Astrocyte (in vitro differentiated cells and primary cell): Measurements from ENCODE around the gene ITGA2B. TPM values are rescaled to one million over a fixed set of nuclear protein-coding genes. Genes with fewer than 3 reads are reported as not detected.

Source experiments
- DNase-seq: peaks from one replicate; pipeline ENCODE4 v3.0.0-alpha.2; 2010; ENCODE audit warnings: low read depth
- FAIRE-seq: peaks from 2 replicates; lab custom pipeline; 2011; peaks lifted over from hg19 to GRCh38; lab: Jason Lieb, UNC
- H2AFZ ChIP-seq: 2 replicates; pipeline ENCODE4 v1.6.0; 2012; ENCODE audit warnings: low read depth, low read length, inconsistent platforms
- H3K27ac ChIP-seq: 2 replicates; pipeline ENCODE4 v1.5.1; 2011; ENCODE audit warnings: low read depth, low read length, inconsistent platforms
- H3K27me3 ChIP-seq: 2 replicates; pipeline ENCODE4 v1.6.0; 2011; ENCODE audit warnings: low read length, inconsistent platforms; ENCODE audit not compliant: insufficient read depth
- H3K36me3 ChIP-seq: 2 replicates; pipeline ENCODE4 v1.5.1; 2011; ENCODE audit warnings: low read length, inconsistent platforms; ENCODE audit not compliant: insufficient read depth
- H3K4me1 ChIP-seq: 2 replicates; pipeline ENCODE4 v1.5.1; 2011; ENCODE audit warnings: low read length, inconsistent platforms; ENCODE audit not compliant: insufficient read depth
- H3K4me2 ChIP-seq: 2 replicates; pipeline ENCODE4 v1.6.0; 2012; ENCODE audit warnings: low read length, inconsistent platforms
- H3K4me3 ChIP-seq: 2 replicates; pipeline ENCODE4 v1.5.1; 2011; ENCODE audit warnings: low read depth, mild to moderate bottlenecking, low read length, inconsistent platforms; ENCODE audit not compliant: insufficient read depth
- H3K79me2 ChIP-seq: 2 replicates; pipeline ENCODE4 v1.6.0; 2012; ENCODE audit warnings: mild to moderate bottlenecking, low read length, inconsistent platforms; ENCODE audit not compliant: insufficient read depth
- H3K9ac ChIP-seq: 2 replicates; pipeline ENCODE4 v1.6.0; 2012; ENCODE audit warnings: mild to moderate bottlenecking, low read length, inconsistent platforms
- H3K9me3 ChIP-seq: 2 replicates; pipeline ENCODE4 v1.5.1; 2012; ENCODE audit warnings: low read depth, mild to moderate bottlenecking, low read length, inconsistent platforms; ENCODE audit not compliant: insufficient read depth
- H4K20me1 ChIP-seq: 2 replicates; pipeline ENCODE4 v1.6.0; 2012; ENCODE audit warnings: low read length, inconsistent platforms; ENCODE audit not compliant: insufficient read depth
- H3K27ac Mint-ChIP-seq: one replicate; pipeline ENCODE4 v1.8.0; 2021; ENCODE audit warnings: mild to moderate bottlenecking, mixed read lengths; ENCODE audit not compliant: unreplicated experiment
- H3K27me3 Mint-ChIP-seq: one replicate; pipeline ENCODE4 v1.8.0; 2021; ENCODE audit warnings: low read depth, mixed read lengths; ENCODE audit not compliant: unreplicated experiment
- H3K36me3 Mint-ChIP-seq: one replicate; pipeline ENCODE4 v1.8.0; 2021; ENCODE audit warnings: low read depth, mixed read lengths; ENCODE audit not compliant: unreplicated experiment
- H3K4me1 Mint-ChIP-seq: one replicate; pipeline ENCODE4 v1.8.0; 2021; ENCODE audit warnings: low read depth, mixed read lengths; ENCODE audit not compliant: unreplicated experiment
- H3K4me3 Mint-ChIP-seq: one replicate; pipeline ENCODE4 v1.8.0; 2021; ENCODE audit warnings: mild to moderate bottlenecking, moderate library complexity, mixed read lengths; ENCODE audit not compliant: unreplicated experiment
- H3K9me3 Mint-ChIP-seq: one replicate; pipeline ENCODE4 v1.8.0; 2021; ENCODE audit warnings: mild to moderate bottlenecking, mixed read lengths; ENCODE audit not compliant: unreplicated experiment
- EZH2 ChIP-seq: IDR thresholded peaks from 2 replicates; pipeline ENCODE4 v1.6.1; 2012; ENCODE audit warnings: mild to moderate bottlenecking, low read length, inconsistent platforms; ENCODE audit not compliant: insufficient read depth
- total RNA-seq: library from RNA; stranded (reverse); gene quantifications from 2 replicates; pipeline ENCODE4 v1.2.1, GENCODE V29; 2021
- TF ChIP-seq, protein P1 (sequence below): IDR thresholded peaks from 2 replicates; pipeline ENCODE4 v1.5.1; 2011; ENCODE audit warnings: low read depth, mild to moderate bottlenecking, inconsistent platforms, low read length, moderate library complexity; ENCODE audit not compliant: insufficient read depth

Gene ITGA2B
- total RNA-seq, 1 donor from 2014 or later = 0.68 TPM

DNA sequence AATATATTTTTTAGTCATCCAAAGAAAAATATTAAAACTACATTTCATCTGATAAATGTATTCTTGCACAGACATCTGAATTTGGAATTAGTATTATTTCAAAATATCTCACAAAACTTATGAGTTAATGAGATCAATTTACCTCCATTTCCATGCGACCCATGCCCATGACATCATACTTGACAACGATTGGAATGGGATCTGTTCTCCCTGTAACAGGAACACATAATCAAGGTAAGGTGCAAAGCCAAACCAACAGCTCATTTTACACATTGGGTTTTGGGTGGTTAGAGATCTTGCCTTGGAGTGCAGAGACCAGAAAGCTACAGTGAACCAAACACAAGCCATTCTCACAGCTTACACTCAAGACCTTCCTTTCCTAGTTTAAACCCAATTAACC, 46.9 kb upstream of the ITGA2B start:
- peaks cover 23% of the 10 kb centered on the region for H3K79me2 ChIP-seq

DNA sequence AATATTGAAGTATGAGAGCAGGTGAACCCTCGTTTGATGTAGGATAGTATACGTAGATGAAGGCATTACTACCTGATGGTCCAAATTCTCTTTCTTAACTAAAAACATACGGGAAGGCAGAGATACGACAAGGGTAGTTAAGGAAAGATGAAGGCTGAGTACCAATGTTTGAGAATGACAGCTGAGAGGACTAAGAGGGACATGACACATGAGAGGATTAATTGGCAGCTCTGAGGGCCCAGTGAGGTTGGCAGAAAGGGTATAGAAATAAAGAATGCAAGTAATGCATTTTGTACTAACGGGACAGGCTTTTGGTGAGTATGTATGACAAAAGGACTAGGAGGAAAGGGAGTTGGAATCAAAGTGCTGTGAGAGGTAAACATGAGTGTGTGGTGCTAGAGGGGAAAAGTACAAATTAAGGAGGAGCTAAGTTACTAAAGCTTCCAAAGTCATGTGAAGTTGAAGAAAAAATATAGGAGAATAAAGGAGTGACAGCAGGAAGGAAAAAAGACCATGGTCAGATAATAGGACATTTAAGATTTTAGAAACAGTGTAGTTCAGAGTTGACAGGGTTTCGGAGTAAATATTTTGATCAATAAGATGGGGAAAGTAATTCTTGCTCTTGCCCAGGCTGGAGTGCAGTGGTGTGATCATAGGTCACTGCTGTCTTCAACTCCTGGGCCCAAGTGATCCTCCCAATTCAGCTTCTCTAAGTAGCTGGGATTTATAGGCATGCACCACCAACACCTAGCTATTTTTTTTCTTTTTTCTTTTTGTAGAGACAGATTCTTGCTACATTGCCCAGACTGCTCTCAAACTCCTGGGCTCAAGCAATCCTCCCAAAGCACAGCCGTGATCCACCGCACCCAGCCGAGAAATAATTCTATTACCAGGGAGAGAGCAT, 43.1 kb upstream of the ITGA2B start:
- no peaks in the 10 kb centered on the region for H3K9me3 ChIP-seq
- Mint-ChIP-seq H3K4me1 (no peaks in the 10 kb centered on the region), H3K36me3 (peaks cover 17% of the 10 kb centered on the region), H3K4me3 (no peak overlapping the region), H3K27ac (peak overlapping the region; percentile 60), H3K9me3 (no peaks in the 10 kb centered on the region), H3K27me3 (no peaks in the 10 kb centered on the region)
- FAIRE-seq = no peak
- no peaks in the 10 kb centered on the region for H3K4me1 ChIP-seq
- H4K20me1 ChIP-seq = peaks cover 14% of the 10 kb centered on the region
- no peak overlapping the region for H3K9ac ChIP-seq
- TF ChIP-seq, protein P1, sequence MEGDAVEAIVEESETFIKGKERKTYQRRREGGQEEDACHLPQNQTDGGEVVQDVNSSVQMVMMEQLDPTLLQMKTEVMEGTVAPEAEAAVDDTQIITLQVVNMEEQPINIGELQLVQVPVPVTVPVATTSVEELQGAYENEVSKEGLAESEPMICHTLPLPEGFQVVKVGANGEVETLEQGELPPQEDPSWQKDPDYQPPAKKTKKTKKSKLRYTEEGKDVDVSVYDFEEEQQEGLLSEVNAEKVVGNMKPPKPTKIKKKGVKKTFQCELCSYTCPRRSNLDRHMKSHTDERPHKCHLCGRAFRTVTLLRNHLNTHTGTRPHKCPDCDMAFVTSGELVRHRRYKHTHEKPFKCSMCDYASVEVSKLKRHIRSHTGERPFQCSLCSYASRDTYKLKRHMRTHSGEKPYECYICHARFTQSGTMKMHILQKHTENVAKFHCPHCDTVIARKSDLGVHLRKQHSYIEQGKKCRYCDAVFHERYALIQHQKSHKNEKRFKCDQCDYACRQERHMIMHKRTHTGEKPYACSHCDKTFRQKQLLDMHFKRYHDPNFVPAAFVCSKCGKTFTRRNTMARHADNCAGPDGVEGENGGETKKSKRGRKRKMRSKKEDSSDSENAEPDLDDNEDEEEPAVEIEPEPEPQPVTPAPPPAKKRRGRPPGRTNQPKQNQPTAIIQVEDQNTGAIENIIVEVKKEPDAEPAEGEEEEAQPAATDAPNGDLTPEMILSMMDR = no peak
- TF ChIP-seq EZH2 = no peak
- H2AFZ ChIP-seq = no peak overlapping the region
- H3K36me3 ChIP-seq = peaks cover 24% of the 10 kb centered on the region
- no peaks in the 10 kb centered on the region for H3K27me3 ChIP-seq
- DNase-seq = no peak
- no peak overlapping the region for H3K4me3 ChIP-seq
- no peak overlapping the region for H3K4me2 ChIP-seq
- H3K27ac ChIP-seq = no peak overlapping the region
- H3K79me2 ChIP-seq = peaks cover 7% of the 10 kb centered on the region

More for the DNA sequence above, 46.9 kb upstream of the ITGA2B start:
- H3K9ac ChIP-seq = no peak overlapping the region
- peaks cover 11% of the 10 kb centered on the region for H4K20me1 ChIP-seq
- H3K9me3 Mint-ChIP-seq = no peaks in the 10 kb centered on the region
- no peaks in the 10 kb centered on the region for H3K4me1 ChIP-seq
- no peak overlapping the region for H3K4me3 Mint-ChIP-seq
- TF ChIP-seq, protein P1 = no peak
- TF ChIP-seq EZH2 = no peak
- H3K4me2 ChIP-seq = no peak overlapping the region
- no peaks in the 10 kb centered on the region for H3K27me3 Mint-ChIP-seq
- no peak overlapping the region for H3K27ac Mint-ChIP-seq
- no peaks in the 10 kb centered on the region for H3K27me3 ChIP-seq
- no peak for DNase-seq
- H3K4me3 ChIP-seq = no peak overlapping the region
- peaks cover 22% of the 10 kb centered on the region for H3K36me3 ChIP-seq
- no peaks in the 10 kb centered on the region for H3K9me3 ChIP-seq
- peaks cover 14% of the 10 kb centered on the region for H3K4me1 Mint-ChIP-seq
- peaks cover 14% of the 10 kb centered on the region for H3K36me3 Mint-ChIP-seq
- H2AFZ ChIP-seq = no peak overlapping the region
- H3K27ac ChIP-seq = no peak overlapping the region
- no peak for FAIRE-seq
